HG03097 (cell line): ENCODE results near the gene PEDS1.
"Not testable (repeated sequence)": the region's sequence is repeated elsewhere in the genome, so short reads cannot be mapped to it uniquely, and the experiment has no call there.

Experiments used
- ATAC-seq: cut with Tn5 transposase; IDR thresholded peaks from one replicate; pipeline ENCODE4 v1.9.1; 2021; ENCODE audit not compliant: unreplicated experiment, low FRiP score

PEDS1 gene

GRCh38 chr20:50136822-50137599 is 16.5 kb downstream of the PEDS1 start:
- ATAC-seq, result no peak

DNA sequence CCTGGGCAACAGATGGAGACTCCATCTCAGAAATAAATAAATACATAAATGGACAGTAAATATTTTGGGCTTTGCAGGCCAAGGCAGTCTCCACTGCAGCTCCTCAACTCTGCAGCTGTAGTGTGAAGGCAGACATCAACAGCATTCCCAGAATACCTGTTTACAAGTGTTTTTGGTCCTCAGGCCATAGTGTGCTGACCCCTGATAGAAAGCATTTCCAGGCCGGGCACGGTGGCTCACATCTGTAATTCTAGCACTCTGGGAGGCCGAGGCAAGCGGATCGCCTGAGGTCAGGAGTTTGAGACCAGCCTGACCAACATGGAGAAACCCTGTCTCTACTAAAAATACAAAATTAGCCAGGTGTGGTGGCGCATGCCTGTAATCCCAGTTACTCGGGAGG is 18.4 kb downstream of the PEDS1 start:
- ATAC-seq, result not testable (repeated sequence)

DNA sequence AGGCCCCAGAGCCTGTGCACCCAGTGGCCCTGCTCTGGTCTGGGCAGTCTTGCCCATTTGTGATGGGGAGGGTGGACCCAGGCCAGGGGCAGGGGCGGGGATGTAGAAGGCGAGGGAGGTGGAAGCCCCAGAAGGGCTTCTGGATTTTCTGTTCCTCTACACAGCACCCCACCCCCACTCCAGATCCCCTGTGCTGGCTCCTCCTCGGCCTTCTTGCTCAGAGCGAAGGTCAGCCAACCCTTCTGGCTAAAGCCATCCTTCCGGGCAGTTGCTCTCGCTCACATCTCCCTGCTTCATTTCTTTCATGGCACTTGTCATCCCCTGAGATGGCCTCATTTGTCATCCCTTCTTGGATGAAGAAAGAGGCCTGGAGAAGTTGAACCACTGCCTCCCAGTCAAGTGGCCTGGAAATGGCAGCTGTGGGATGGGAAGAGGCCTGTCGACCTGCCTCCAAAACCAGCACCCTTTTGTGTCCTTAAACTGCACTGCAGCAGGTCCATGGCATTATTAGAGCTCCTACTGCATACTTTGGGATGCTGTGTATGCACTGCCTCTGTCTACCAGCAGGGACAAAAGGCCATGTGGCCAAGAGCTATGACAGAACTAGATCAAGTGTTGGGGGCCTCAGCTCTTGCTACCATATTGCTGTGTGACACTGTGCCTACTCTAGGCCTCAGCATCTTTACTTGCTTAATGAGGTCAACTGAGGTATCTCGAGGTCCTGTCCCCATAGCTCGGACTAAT is 19.9 kb downstream of the PEDS1 start:
- no peak for ATAC-seq

GRCh38 chr20:50133041-50133440 is 20.5 kb downstream of the PEDS1 start:
- ATAC-seq, result no peak

GRCh38 chr20:50130995-50131394 is 22.5 kb downstream of the PEDS1 start:
- ATAC-seq, result no peak

- ATAC-seq, result no peak
These were observed 23.2 kb downstream of the PEDS1 start for GRCh38 chr20:50130356-50130723.

DNA sequence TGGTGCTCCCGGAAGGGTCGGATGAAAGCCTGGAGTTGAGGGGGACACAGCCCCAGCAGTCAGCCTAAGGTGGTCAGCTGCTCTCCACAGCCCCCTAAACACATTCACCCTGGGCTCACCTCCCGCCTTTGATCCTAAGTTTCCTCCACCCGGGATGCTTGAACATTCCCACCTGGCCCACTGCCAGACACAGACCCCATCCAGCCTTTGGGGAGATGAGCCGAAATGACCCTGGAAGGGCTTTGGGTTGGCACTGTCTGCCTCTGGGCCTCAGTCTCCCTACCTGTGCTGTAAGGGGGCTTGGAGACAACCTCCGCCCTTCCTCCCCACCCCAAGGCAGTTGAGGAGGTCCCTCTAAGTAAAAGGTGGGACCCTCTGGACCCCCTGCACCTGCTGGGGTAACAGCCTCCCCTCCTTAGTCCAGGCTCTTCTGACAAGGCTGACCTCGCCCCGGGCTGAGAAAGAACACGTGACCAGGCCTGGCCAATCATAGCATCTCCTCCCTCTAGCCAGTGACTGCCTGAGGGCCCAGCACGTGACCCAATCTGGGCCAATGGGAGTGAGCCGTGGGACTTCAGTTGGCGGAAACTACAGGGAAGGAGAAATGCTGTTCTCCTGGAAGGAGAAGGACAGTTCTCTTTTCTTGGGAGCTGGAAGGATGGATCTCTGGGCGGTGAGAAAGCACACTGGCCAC is 23.7 kb downstream of the PEDS1 start:
- ATAC-seq, result no peak

GRCh38 chr20:50128520-50128905 is 25.0 kb downstream of the PEDS1 start:
- no peak for ATAC-seq

GRCh38 chr20:50127587-50128519 is 25.7 kb downstream of the PEDS1 start:
- ATAC-seq, result no peak

DNA sequence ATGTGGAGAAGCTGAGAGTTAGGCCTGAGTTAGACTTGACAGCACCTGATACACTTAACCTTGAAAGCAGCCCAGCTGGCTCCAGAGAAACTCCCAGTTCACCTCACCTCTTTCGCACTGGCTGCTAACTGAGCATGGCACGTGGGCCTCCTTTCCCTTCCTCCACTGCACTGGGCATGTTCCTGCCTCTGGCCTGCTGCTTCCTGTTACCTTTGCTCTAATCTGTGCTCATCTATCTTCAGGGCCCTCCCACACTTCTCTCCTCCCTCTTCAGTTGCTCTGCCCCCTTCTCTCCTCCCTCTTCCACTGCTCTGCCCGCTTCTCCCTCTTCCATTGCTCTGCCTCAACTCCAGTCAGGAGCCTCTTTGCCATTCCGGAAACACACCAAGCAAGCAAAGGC is 26.9 kb downstream of the PEDS1 start:
- ATAC-seq, result no peak

GRCh38 chr20:50125279-50125678 is 28.2 kb downstream of the PEDS1 start:
- ATAC-seq, result no peak

DNA sequence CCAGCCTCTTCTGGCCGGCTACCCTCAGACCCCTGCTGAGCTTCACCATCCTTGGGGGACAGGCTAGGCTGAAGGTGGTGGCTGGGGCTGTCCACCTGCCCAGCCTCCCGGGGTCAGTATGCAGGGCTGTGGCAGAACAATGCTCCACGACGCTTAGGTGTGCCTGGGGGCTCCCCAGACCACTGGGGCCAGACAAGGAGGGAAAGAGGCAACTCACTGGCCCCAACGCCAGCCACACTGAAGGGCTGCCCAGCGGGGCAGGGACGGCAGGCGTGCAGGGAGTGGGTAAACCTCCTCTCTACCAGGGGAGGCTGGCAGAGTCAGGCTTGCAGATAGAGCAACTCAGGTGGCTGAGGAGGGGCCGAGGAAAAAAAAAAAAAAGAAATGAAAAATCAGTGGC is 29.0 kb downstream of the PEDS1 start:
- no peak for ATAC-seq

DNA sequence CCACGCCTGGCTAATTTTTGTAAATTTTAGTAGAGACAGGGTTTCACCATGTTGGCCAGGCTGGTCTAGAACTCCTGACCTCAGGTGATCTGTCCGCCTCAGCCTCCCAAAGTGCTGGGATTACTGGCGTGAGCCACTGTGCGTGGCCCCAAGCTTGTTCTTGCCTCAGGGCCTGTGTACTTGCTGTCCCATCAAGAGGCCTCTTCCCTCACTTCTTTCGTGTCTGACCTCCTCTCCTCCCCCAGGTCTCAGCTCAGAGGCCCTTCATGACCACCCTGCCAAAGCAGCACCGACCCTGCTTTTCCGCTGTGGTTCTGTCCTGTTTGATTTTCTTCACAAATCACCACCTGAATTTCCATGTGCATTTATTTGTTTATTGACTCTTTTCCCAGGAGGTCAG is 30.1 kb downstream of the PEDS1 start:
- no peak for ATAC-seq

DNA sequence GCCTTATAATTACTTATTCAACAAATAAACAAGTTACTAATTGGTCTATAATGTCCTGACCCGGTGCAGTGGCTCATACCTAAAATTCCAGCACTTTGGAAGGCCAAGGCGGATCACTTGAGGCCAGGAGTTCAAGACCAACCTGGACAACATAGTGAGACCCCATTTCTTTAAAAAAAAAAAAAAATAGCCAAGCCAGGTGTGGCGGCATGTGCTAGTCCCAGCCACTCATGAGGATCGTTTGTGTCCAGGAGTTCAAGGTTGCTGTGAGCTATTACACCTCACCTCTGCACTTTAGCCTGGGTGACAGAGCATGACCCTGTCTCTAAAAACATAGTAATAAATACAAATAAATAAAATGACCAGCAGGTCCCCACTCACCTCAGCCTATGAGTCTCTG is 30.8 kb downstream of the PEDS1 start:
- ATAC-seq, result no peak

- ATAC-seq, result no peak
These were observed 31.7 kb downstream of the PEDS1 start for GRCh38 chr20:50121858-50122271.

DNA sequence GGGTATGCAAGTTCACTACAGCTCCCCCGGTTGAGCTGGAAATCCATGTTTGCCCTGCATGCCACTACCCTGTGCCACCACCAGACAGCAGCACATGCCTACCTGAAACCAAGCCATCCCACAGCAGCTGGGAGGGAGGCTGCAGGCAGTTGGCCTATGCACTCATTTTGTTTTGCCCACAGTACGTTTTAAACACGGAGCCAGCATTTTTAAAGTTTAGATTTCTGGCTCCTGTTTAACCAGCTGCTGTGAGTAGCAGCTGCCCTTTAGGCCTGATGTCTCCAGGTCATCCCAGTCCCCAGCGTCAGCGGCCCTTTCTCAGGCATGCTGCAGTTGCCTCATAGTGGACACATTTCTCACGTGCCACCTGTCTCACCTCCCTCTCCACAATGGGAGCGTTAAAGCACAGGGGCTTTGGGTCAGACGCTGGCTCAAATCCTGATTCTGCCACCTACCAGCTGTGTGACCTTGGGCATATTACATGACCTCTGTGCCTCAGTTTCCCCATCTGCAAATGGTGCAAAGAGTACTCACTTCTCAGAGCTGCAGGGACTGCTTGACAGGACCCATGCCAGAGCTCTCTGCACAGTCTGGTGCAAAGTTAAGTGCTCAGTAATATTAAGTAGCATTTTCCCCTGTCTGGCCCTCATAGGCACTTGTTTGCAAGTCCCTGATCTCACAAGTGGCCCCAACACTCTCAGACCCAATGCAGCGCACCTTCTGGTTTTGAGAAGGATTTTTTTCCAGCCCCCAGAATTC is 32.4 kb downstream of the PEDS1 start:
- no peak for ATAC-seq

- no peak for ATAC-seq
These were observed 35.3 kb downstream of the PEDS1 start for GRCh38 chr20:50118203-50118602.

GRCh38 chr20:50116368-50116999 is 37.0 kb downstream of the PEDS1 start:
- no peak for ATAC-seq

DNA sequence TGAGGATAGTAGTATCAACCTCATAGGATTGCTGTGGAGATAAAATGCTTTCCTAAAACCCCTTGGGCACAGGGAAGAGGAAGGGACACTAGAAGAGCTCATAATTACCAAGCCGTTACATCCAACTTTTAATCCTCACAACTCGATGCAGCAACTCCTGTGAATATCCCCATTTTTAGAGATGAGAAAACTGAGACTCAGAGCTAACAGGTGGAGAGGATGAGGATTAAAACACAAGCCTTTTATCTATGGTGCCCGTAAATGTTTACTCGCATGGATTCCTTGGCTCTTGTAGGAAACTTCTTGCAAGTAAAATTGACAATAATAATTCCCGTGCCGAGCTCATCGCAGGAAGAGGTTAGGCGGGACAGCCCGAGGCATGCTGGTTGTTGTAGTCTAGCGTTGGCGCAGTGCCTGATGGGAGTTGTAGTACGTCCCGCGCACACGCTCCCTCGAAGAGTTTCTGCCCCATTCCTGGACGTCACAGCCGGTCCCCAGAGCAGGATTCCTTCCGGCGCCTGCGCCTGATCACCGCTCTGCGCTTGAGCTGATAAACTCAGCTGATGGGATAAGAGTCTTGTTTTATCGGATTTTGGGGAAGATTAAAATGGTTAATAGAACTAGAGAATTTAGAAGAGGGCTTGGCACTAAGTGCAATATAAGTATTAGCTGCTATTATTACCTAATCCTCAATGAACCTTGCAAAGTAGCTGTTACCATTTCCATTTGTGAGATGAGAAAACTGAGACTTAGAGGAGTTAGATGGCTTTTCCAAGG is 37.7 kb downstream of the PEDS1 start:
- peak; percentile 61 for ATAC-seq
